ENCODE results near the gene SRP68.

SRP68 gene

GRCh38 chr17:76032073-76032779, 40.1 kb downstream of the SRP68 start:
- Histone ChIP-seq H3K4me3 (replicated peaks; ENCODE audit: insufficient read depth, low read length) (no peak overlapping the region), H3K27me3 (ENCODE audit: insufficient read depth, poor library complexity, severe bottlenecking) (no peaks in the 10 kb centered on the region), H3K27ac (replicated peaks) (no peak overlapping the region)
- no peak for DNase-seq (ENCODE audit: low read depth in 1 of 2, low spot score in 1 of 2)
- no peak for TF ChIP-seq REST (IDR thresholded peaks at IDR 0.05; ENCODE audit: insufficient replicate concordance, low read depth)
- TF ChIP-seq POLR2AphosphoS5 (IDR thresholded peaks at IDR 0.05; ENCODE audit: low read depth), result no peak
- no peak for TF ChIP-seq SPI1 (IDR thresholded peaks at IDR 0.05; ENCODE audit: borderline replicate concordance, low read depth)

- no peak for DNase-seq (ENCODE audit: low read depth in 1 of 2, low spot score in 1 of 2)
- Histone ChIP-seq H3K4me3 (replicated peaks; ENCODE audit: insufficient read depth, low read length) (no peak within 1 kb of the TSS), H3K27ac (replicated peaks) (no peak within 1 kb of the TSS), H3K27me3 (ENCODE audit: insufficient read depth, poor library complexity, severe bottlenecking) (no peaks in the 10 kb centered on the region)
- TF ChIP-seq GABPA (IDR thresholded peaks at IDR 0.05; ENCODE audit: low read depth) (no peak), POLR2AphosphoS5 (IDR thresholded peaks at IDR 0.05; ENCODE audit: low read depth) (no peak), REST (IDR thresholded peaks at IDR 0.05; ENCODE audit: insufficient replicate concordance, low read depth) (no peak), CTCF (IDR thresholded peaks at IDR 0.05; ENCODE audit: insufficient read depth, low read length) (no peak), SPI1 (IDR thresholded peaks at IDR 0.05; ENCODE audit: borderline replicate concordance, low read depth) (no peak)
These were observed 45.0 kb downstream of the SRP68 start, which contains the start of gene EVPL for GRCh38 chr17:76027159-76027839. Gene EVPL (minus strand): TSS chr17:76027306. CDS start chr17:76027198, 108 bp downstream.

GRCh38 chr17:76026714-76027158, 45.6 kb downstream of the SRP68 start:
- DNase-seq (ENCODE audit: low read depth in 1 of 2, low spot score in 1 of 2), result no peak
- no peak for TF ChIP-seq SPI1 (IDR thresholded peaks at IDR 0.05; ENCODE audit: borderline replicate concordance, low read depth)
- TF ChIP-seq CTCF (IDR thresholded peaks at IDR 0.05; ENCODE audit: insufficient read depth, low read length), result no peak
- TF ChIP-seq POLR2AphosphoS5 (IDR thresholded peaks at IDR 0.05; ENCODE audit: low read depth), result no peak
- TF ChIP-seq GABPA (IDR thresholded peaks at IDR 0.05; ENCODE audit: low read depth), result no peak
- no peak for TF ChIP-seq REST (IDR thresholded peaks at IDR 0.05; ENCODE audit: insufficient replicate concordance, low read depth)
- no peak overlapping the region for H3K27ac ChIP-seq (replicated peaks)

More at GRCh38 chr17:76026714-76027158, 45.6 kb downstream of the SRP68 start:
- Histone ChIP-seq H3K4me3 (replicated peaks; ENCODE audit: insufficient read depth, low read length) (no peak overlapping the region), H3K27me3 (ENCODE audit: insufficient read depth, poor library complexity, severe bottlenecking) (no peaks in the 10 kb centered on the region)
